Measurements from ENCODE around the gene SH3BP5L.
A peak's percentile ranks its signal among the peaks of the same experiment; 100 is the strongest.

Gene SH3BP5L

DNA sequence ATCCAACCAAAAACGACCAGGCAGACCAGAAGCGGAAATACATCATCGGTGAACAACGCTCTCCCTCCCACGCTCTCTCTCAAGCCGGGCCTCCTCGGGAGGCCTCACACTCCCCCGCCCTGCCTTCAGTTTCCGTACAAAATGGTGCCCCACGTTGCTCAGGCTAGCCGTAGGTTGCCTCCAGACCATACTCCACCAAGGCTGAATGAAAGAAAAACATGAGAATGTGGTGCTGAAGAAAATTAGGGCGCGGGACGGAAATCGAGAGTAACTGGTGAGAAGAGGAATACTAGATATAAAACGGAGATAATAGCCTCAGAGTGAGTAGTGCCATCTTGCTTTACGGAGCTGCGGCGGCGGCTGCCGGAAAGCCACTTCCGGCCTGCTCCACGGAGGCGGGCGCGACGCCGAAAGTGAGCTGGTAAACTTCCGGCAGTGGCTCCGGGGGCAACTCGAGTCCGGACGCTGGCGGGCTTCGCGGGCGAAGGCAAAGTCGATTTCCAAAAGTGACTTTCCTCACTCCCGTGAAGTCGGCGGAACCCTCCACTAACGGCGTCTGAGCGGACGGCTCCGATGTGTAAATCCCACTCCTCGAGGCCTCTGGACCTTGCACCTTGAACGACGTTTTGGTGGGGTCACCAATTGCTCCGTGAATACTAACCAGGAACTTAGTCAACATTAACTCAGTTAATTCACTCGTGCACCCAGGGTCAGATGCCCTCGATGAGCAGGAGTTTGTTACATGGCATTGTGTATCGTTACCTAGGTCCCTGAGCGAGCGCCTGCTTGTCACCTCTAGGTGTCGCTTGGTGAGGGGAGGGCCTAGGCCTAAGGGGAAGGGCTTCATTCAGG is at the start of gene SH3BP5L:
Gene SH3BP5L, minus strand, starts transcription at position 7 of the 852 bp plus-strand sequence. CDS start 980 bp downstream, outside the sequence.
- peak; percentile 87 to 90 for DNase-seq

DNA sequence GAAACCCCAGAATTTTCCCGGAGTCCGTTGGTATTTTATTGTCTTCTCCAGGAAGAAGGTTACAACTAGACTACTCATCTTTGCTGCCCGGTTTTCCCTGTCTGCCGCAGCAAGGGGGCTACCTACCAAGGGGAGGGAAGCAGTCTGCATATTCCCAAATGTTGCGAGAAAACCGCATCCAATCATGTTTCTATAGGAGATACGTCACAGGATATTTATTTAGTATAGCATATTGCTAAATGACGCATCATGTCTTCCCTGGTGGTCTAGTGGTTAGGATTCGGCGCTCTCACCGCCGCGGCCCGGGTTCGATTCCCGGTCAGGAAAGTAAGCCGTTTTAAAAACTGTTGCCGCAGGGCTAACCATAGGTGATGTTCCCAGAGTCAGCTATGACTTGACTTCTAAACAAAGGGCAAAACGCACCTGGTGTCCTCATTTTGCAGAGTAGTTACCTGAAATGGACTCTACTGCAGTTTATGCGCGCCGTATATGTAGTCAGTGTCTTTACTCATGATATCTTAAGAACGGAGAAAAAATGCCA is 48.3 kb upstream of the SH3BP5L start:
- peak; percentile 86 to 87 for DNase-seq

DNA sequence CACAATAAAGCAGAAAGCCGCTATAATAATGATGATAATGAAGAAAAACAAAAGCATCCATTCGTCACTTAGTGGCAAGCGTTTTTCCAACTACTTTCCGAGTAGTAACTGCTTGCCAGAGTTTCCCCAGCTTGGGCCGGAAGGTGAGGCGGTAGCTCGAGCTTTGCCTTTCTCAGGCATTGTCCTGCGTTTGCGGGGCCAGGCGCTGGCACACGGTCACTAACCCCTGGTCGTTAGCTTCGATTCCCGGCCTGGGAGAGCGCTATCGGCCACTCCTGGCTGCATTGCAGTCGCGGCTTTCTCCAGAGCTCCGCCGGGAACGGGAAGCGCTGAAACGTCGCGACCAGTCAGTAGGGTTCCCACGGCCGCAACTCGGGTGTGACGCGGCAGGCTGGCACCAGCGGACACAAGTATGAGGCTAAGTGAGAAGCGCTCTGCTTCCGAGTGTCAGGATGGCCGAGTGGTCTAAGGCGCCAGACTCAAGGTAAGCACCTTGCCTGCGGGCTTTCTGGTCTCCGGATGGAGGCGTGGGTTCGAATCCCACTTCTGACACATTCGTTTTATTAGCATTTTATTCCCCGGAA is 47.8 kb upstream of the SH3BP5L start:
- DNase-seq: peak; percentile 97 to 98

DNA sequence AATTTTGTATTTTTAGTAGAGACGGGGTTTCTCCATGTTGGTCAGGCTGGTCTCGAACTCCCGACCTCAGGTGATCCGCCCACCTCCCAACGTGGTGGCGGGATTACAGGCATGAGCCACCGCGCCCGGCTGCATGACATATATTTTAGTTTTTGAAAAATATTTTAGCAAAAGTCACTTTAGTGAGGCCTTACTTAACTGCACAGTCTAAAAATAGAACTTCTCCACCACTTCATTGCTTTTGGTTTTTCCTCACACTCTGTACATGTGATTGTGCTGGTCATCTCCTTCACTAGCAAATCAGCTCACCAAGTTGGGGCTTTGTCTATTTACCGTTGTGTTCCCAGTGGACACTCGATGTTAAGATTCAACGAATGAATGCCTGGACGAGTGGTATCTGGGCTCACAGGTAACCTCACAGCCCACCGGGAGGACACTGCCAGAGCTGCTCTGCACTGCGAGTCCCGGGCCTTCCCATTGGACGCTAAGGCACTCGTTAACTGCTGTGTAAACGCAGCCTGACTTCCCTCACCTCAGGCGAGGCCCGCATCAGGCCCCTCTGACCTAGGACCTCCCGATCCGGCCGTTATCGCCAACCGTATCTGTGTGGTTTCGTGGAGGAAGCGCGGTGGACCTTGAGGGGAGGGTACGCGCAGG is 47.2 kb upstream of the SH3BP5L start:
- DNase-seq: peak; percentile 70 to 73

DNA sequence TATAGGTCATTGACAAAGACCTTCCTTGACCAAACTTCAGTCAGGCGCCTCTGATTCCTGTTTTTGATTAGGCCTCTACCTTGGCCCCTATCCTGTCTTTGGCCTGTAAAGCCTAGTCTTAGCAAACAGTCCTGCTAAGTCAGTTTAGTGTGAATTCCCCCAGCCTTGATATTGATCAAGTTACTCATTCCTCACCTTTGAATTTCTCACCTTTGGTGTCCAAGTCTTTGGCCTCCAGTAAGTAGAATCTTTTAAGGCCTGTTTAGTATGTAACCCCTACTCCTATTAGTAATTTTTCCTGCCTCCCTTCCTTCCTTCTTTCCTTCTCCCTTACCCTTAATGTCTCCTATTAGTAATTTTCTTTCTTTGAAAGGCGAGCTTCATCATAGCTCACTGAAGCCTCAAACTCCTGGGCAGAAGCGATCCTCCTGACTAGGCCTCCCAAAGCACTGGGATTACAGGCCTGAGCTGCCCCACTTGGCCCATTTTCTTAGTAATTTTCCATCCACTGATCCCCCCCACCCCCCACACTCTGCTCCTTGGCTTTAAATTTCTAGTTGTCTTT is 46.2 kb upstream of the SH3BP5L start:
- no peak for DNase-seq

DNA sequence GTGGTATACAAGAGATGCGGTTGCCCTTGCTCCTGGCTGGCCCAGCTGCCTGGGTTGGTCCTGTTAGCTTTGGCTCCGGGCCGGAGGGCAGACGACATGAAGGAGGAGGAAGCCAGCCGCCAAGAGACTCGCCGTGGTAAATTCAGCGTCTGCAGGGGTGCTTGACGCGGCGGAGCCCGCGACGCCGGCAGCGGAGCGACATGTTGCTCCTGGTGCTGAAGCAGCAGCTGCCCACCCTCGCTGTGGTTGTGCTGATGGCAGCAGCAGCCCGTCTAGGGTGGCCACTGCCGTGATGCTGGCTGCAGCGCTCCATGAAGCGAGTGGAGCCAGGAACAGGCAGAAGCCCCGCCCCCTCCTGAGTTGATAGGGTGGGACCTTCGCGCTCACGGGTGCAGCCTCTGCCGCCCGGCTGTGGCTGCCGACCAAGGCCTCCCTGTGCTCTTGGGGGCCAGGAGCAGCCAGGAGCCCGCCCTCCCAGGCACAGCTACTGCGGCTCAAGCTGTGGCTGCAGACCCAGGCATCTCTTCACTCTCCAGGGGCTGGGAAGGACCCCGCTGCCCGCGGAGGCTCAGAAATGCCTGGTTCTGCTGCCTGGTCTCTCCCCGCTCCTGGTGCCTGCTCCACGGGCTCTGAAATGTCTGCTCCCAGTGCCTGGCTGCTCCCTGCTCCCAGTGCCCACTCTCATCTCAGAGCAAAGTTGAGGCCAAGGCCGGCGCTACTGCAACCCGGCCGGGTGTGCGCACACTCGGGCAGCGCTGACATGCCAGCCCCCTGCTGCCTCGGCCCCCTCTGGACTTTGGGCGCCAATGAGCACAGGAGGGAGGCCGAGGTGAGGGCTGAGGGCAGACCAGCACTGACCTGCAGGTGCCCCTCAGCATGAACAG is 37.5 kb upstream of the SH3BP5L start:
- DNase-seq: peak; percentile 85 to 88

DNA sequence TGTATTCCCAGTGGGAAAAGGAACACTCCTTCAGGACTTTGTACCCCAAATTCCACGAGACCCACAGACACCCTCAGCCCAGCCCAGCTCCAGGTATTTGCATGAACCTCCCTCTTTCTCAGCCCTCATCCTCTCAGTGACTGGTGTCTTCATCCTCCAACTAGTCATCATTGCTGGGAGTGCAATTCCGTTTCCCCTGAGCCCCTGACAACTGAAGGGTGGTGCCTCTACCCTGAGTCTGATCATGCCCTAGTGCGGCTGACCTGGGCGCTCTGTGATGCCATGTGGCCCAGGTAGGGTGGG is 36.9 kb upstream of the SH3BP5L start:
- no peak for DNase-seq

DNA sequence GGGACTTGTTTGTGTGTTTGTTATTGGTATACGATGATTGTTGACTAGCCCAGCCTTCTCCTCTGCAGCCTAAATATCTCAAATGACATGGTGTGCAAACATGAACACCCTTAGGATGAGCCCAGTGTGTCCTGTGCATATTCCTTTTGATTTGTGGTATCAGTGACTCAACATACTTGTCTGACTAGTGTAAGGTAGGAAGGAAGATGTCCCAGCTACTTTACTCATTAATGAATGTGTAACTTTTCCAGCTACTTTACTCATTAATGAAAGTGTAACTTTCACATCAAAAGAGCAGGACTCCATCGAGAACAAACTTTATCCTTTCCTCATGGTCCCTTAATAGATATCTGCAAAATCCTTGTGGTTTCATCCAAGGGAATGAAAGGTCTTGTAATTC is 35.9 kb upstream of the SH3BP5L start:
- no peak for DNase-seq

DNA sequence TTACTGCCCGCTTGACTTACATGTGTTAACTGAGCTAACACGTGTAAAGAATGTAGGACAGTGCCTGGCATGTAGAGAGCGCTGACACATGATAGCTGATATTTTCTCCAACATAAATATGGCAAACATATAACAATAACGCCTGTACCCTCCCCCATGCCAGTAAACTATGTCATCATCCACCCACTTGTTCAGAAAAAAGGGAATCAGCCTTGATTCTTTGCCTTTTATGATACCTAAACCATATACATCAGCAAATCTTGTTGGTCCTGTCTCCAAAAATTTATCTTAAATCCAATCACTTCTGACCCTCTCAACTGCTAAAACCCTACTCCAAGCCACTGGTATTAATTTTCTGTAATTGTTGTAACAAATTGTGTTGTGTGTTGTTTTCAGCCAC is 34.3 kb upstream of the SH3BP5L start:
- no peak for DNase-seq

DNA sequence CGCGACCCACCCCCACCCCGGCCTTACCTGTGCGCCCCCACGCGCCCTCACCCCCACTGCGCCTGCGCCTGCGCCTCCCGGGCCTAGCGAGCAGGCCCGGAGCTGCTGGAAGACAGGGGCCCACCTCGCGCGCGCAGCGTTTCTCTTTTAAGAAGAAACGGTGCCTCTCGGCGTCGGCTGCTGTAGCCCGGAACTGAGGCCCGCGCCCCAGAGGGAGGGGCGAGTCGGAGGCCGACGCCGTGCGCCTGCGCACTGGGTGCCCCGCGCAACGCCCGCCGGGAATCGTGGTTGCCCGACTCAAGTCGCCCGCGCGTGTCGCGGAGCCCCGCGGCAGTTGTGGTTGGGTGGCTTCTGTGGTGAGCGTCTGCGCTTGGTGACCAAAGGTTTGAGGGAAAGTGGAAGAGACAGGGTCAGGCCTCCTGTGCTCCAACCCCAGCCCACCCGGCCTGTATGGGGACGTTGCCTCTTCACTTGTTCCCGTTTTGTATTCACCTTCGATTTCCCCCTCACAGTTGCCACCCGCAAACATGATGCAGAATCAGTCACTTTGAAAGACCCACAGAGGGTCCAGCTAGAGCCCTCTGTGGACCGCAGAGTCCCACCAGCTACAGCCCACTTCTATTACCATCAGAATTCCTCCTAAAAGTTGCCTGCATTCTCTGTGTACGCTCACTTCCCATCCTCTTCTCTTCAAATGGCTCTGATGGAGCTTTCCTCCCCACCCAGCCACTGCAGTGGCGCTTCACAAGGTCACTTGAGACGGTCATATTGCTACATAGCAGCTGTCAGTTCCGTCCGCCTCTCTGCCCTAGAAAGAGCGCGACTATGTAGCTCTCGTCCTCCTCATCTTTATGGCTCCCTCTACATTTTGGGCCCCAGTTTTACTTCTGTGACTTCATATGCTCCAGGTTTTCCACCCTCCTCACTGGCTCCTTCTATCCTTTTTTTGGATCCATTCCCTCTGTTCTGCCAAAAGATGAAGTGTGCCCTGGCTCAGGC is 33.5 kb upstream of the SH3BP5L start, which contains the start of gene ZNF692:
Gene ZNF692, minus strand, starts transcription at position 195 of the 999 bp plus-strand sequence. CDS start 776 bp downstream, outside the sequence.
- peak; percentile 96 for DNase-seq

DNA sequence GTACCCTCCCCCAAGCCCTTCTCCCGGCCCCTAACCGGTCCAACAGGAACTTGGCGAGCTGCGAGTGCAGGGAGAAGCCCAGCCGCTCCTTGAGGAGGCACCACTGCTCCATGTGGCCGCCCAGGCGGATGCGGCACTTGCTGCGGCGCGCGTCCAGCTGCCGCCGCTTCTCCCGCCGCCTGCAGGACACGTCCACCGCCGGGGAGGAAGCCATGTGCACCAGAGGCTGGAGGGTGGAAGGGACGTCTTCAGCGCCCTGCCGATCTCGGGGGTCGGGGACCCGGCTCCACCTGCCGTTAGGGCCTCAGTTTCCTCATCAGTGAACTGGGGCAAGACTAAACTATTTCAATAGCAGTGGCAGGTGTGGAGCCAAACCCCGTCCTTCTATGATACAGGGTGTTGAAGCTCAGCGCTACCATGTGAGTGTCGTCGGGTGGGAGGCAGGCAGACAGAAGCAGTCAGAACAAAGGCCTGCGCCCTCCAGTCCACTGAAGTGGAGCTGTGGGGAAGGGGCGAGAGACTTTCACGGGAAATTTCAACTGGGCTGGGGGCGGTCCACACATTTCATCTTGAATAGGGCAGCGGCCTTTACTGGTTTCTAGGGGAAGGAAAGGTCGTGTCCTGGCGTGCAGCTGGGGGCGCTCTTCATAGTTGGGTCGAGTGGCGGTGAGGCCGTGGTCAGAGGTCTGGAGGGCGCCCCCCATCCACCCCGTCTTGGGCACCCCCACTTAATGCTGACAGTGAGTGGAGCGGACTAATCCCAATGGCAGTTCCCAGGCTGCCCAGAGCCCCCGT is 32.6 kb upstream of the SH3BP5L start:
- peak; percentile 45 to 48 for DNase-seq

DNA sequence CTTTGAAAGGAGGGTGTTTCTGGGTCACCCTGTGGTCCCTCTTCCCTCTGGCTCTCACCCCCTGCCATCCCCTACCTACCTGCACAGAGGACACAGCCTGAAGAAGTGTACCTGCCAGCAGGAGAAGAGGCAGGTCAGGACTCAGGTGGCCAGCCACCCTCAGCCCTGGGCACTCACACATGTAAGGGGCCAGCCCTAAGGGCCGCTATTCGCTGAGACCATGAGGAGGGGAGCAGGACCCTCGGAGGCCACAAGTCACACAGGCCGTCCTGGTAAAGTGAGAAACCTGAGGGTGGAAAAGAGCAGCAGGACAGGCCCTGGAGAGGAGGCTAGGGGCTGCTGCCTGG is 32.0 kb upstream of the SH3BP5L start:
- DNase-seq: no peak

DNA sequence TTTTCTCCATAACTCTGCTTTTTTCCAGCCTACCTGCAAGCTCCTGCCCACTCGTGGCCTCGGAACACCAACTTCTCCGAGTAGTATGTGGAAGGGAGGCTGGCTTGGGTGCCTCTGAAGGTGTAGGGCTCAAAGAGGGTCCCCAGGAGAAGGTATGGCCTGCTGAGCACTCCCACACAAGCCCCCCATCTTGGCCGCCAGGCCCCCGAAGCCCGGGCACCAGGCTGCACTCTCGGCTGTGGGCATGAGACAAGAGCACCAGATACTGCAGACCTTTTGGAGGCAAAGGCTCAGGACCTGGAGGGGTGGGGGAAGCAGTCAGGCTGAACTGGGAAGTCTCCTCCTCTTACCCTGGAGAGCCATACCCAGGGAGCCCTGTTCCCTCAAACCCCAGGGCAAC is 31.5 kb upstream of the SH3BP5L start:
- no peak for DNase-seq

DNA sequence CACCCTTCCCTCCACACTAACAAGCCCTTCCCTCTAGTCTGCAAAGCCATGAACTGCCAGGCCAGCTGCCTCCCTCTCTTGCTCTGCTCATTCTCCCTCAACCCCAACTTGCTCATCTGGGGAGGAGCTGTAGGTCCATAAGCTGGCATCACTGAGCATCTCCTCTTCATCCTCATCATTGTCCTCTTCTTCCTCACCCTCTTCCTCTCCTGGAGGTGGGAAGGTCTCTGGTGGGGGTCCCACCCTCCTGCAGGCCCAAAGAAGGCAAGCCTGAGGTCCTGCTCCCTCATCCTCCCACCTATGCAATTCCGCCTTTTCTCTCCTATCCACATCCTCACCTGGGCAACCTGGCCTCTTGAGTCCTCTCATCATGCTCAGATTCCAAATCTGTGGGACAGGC is 30.5 kb upstream of the SH3BP5L start:
- peak in 1 of 2 donors; percentile 14 for DNase-seq

DNA sequence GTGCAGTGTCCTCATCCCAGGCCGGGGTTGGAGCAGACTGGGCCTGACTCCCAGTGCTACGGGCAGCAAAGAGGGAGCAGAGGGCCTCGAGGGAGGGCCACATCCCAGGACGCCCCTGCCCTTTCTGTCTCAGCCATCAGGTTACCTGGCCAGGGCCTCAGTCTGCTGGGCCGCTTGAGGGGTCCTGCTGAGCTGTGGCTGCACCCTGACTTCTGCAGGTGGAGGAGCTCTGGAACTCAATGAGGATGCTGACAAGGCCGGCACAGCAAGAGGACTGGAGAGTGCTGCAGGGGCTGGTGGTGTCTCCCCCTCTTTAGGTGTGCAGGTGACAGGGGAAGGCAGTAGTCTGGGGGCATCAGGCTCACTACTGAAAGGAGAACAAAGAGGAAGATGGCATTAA is 29.9 kb upstream of the SH3BP5L start:
- DNase-seq: peak in 1 of 2 donors; percentile 14

DNA sequence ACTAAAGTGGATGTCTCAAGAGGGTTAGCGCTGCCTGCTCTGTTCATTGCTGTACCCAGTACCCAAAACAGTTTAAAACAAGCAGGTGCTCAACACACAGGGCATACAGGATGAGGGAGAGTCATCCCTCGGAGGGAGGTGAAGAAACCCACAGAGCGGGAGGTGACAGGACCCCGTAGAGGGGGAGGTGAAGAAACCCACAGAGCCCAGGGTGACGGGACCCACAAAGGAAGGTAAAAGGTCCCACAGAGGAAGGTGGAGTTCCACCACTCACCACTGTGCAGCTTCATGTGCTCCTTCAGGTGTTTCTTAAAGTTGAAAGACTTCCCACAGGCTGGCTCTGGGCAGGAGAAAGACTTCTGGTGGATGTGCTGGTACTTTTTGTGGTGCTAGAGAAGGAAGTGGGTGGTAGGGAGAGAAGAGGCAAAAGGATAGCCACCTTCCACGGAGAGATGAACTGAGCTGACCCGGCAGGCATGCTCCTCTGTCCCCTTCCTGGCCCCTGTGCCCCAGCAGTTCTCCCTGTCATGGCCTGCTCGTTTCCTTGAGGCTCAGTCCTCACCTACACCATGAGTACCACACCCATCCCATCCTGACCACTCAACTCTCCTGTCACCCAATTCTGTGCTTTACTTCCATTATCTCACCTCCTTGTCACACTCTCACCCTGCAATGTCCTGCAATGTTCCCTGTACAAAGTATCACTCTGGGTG is 28.1 kb upstream of the SH3BP5L start:
- no peak for DNase-seq

DNA sequence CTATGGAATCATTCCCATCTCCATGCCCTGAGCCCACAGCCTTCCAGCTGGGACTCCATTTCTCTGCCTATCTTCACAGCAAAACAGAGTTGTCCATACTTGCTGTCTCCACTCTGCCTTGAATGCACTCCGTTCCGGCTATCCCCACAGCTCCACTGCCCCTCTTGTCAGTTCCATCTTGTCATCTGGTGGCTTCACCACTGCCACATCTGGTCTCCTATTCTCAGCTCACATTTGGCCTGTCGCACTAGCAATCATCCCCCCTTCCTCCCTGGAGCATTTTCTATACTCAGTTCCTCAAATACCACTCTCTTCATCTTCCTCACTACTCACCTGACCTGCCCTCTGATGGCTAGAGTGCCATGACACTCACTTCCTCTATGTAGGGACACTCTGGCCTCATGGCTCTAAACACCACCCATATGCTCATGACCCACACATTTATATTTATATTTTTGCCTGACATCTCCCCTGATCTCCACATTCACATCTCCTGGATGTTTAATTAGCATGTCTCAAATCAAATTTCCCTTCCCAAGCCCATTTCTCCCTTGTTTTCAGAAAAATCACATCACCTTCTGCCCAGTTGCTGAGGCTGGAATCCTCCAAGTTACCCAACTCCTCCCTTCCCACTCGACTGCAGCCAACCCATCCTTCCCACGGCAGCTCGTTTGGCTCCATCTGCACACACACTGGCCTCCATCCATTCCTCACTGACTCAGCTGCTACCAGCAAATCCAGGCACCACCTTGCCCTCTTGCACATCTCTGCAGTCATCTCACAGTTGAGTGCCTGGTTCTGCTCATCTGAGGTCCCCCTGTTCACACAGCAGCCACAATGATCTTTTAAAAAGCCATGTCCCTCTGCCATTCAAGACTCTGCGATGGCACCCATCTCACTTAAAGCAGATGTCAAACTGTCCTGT is 27.0 kb upstream of the SH3BP5L start:
- DNase-seq: peak in 1 of 2 donors; percentile 12

DNA sequence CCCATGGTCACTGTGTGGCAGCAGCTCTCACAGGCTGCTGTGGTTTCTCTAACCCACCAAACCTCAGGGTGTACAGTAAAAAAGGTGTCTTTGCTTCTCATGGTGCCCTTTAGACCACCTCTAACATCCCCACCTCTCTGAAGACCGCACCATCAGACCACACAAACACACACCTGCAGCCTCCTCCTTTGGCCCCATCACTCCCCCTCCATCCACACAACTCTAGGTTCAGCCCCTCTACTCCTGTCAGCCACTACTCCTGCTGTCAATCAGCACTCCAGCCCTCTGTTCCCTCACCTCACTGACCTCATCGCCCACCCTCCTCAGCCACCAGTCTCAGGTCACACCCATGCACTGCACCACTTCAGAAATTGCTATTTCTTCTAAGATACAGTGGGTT is 25.7 kb upstream of the SH3BP5L start:
- DNase-seq: no peak

Data from stimulated activated CD4-positive, alpha-beta T cell treated with anti-CD3 and anti-CD28 coated beads, Interleukin-2, amount 100 ng/mL, for 24 hours (primary cell).